ENCODE measurements around the gene TMC8.

DNA sequence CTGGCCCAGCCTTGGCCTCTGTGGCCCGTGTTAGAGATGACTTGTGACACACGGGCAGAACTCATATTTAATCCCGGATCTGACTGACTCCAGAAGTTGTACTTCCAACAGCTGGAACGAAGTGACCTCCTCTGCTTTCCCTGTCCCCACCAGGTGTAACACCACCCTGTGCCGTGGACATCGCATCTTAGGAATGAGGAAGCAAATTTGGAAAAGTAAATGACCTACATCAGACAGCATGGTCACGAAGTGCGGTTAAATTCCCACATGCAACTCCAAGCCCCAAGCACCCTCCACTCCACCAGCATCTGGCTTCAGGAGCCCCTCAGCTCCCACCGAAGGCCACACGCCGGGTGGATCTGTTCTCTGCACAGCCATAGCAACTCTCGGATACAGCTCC lies 53.3 kb downstream of the TMC8 start:
- no peak for TF ChIP-seq CTCF (IDR thresholded peaks at IDR 0.05; ENCODE audit: insufficient read depth, low read length, poor library complexity, severe bottlenecking)
- no peak for TF ChIP-seq EZH2phosphoT487 (conservative IDR thresholded peaks at IDR 0.05; ENCODE audit: low read length)
